Measurements from ENCODE around the gene SLC8B1.

Gene SLC8B1

GRCh38 chr12:113260636-113261300 is 74.1 kb downstream of the SLC8B1 start:
- TF ChIP-seq SALL2 (tag by site-specific recombination; IDR thresholded peaks at IDR 0.05; ENCODE audit: borderline replicate concordance) (no peak), ZNF518A (tag by site-specific recombination; conservative IDR thresholded peaks at IDR 0.05; ENCODE audit: low read depth) (no peak), ZNF239 (tag by site-specific recombination; IDR thresholded peaks at IDR 0.05) (no peak), ZNF670 (tag by site-specific recombination; IDR thresholded peaks at IDR 0.05; ENCODE audit: low read depth) (no peak), ZSCAN30 (tag by site-specific recombination; IDR thresholded peaks at IDR 0.05) (no peak), ZNF175 (tag by site-specific recombination; IDR thresholded peaks at IDR 0.05) (no peak), ZNF776 (tag by site-specific recombination; IDR thresholded peaks at IDR 0.05; ENCODE audit: borderline replicate concordance) (no peak), ZNF133 (tag by site-specific recombination; IDR thresholded peaks at IDR 0.05) (no peak), WT1 (tag by site-specific recombination; IDR thresholded peaks at IDR 0.05) (no peak), ZNF529 (tag by site-specific recombination; IDR thresholded peaks at IDR 0.05; ENCODE audit: insufficient replicate concordance) (no peak), MYNN (tag by site-specific recombination; IDR thresholded peaks at IDR 0.05; ENCODE audit: borderline replicate concordance) (no peak), ZNF311 (tag by site-specific recombination; IDR thresholded peaks at IDR 0.05; ENCODE audit: borderline replicate concordance) (no peak), ZNF501 (tag by site-specific recombination; IDR thresholded peaks at IDR 0.05) (no peak), GLI2 (tag by site-specific recombination; IDR thresholded peaks at IDR 0.05; ENCODE audit: borderline replicate concordance, low read depth) (no peak), ZNF292 (tag by site-specific recombination; IDR thresholded peaks at IDR 0.05; ENCODE audit: borderline replicate concordance, low read depth) (no peak)
- TF ChIP-seq, protein P1, sequence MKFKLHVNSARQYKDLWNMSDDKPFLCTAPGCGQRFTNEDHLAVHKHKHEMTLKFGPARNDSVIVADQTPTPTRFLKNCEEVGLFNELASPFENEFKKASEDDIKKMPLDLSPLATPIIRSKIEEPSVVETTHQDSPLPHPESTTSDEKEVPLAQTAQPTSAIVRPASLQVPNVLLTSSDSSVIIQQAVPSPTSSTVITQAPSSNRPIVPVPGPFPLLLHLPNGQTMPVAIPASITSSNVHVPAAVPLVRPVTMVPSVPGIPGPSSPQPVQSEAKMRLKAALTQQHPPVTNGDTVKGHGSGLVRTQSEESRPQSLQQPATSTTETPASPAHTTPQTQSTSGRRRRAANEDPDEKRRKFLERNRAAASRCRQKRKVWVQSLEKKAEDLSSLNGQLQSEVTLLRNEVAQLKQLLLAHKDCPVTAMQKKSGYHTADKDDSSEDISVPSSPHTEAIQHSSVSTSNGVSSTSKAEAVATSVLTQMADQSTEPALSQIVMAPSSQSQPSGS (tag by site-specific recombination; IDR thresholded peaks at IDR 0.05; ENCODE audit: low read depth), result no peak
- TF ChIP-seq, protein P2, sequence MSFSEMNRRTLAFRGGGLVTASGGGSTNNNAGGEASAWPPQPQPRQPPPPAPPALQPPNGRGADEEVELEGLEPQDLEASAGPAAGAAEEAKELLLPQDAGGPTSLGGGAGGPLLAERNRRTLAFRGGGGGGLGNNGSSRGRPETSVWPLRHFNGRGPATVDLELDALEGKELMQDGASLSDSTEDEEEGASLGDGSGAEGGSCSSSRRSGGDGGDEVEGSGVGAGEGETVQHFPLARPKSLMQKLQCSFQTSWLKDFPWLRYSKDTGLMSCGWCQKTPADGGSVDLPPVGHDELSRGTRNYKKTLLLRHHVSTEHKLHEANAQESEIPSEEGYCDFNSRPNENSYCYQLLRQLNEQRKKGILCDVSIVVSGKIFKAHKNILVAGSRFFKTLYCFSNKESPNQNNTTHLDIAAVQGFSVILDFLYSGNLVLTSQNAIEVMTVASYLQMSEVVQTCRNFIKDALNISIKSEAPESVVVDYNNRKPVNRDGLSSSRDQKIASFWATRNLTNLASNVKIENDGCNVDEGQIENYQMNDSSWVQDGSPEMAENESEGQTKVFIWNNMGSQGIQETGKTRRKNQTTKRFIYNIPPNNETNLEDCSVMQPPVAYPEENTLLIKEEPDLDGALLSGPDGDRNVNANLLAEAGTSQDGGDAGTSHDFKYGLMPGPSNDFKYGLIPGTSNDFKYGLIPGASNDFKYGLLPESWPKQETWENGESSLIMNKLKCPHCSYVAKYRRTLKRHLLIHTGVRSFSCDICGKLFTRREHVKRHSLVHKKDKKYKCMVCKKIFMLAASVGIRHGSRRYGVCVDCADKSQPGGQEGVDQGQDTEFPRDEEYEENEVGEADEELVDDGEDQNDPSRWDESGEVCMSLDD (tag by site-specific recombination; IDR thresholded peaks at IDR 0.05), result no peak
- ChIA-PET CTCF (interaction anchor here (0.7 kb wide), 1 partner anchor 165 kb away, joined by 3 read pairs; no protein-coding TSS in a partner anchor), POLR2A (no interaction called here)
- Histone ChIP-seq H3K4me3 (ENCODE audit: low read depth, low read length) (no peak overlapping the region), H3K9me3 (ENCODE audit: control insufficient read depth, insufficient read depth, low read depth, low read length) (no peaks in the 10 kb centered on the region), H3K4me1 (ENCODE audit: control insufficient read depth, insufficient read depth, low read length) (no peaks in the 10 kb centered on the region), H3K36me3 (ENCODE audit: control insufficient read depth in 2 of 2, insufficient read depth in 1 of 2, low read length in 2 of 2) (no peaks in the 10 kb centered on the region; a peak in 1 of 3 replicates), H3K27ac (ENCODE audit: extremely low read depth, low read depth, low read length) (no peak overlapping the region)

All from HEK293 (cell line).